ENCODE data around the gene TEDDM1.
"Not testable (repeated sequence)": the region's sequence is repeated elsewhere in the genome, so short reads cannot be mapped to it uniquely, and the experiment has no call there.

Gene TEDDM1

DNA sequence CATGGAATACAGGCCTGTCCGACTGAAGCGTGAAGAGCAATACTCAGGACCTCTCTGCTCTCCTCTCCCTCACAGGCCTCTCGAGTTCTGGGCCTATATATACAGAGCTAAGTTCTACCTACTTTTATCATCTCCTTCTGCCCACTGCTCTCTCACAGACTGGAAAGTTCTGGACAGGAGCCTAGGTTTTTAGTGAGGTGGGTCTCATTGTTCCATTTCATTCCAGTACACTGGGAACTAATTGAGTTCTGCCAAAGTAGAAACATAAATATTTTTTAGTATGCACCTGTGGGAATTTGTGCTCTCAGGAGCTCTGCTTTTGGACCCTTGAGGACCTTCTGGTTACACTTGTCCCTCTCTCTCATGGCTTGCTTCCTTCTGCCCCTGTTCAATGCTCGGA lies at the start of gene TEDDM1:
Gene TEDDM1, minus strand, starts transcription at position 101 of the 400 bp plus-strand sequence. CDS start 182 bp downstream, outside the sequence.
- DNase-seq = no peak

DNA sequence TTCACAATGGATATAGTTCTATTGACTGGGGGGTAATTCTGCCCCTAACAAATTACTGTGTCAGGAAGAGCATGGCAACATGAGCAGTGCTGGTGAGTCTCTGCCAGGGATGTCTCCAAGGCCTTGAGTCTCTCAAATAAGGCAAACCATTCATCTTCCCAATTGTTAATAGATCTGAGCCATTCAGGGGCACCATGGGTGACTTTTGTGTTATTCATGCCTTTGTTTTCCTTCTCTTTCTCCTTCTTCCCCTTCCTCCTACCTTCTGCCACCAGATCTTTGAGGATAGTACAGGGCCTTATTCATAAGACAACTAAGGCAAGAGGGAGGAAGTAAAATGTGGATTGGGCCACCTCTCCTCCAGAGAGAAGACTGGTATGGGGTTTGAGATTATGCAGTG lies 49.6 kb upstream of the TEDDM1 start, which contains the start of gene RGSL1:
Gene RGSL1, plus strand, starts transcription at position 60 of the 400 bp plus-strand sequence. Its CDS starts 20 bp downstream, at position 80.
- DNase-seq = no peak

GRCh38 chr1:182447660-182448059 lies 47.2 kb upstream of the TEDDM1 start:
- no peak for DNase-seq

GRCh38 chr1:182447124-182447523 lies 46.7 kb upstream of the TEDDM1 start:
- DNase-seq = not testable (repeated sequence)

GRCh38 chr1:182446033-182446669 lies 45.7 kb upstream of the TEDDM1 start:
- peak; percentile 49 for DNase-seq

DNA sequence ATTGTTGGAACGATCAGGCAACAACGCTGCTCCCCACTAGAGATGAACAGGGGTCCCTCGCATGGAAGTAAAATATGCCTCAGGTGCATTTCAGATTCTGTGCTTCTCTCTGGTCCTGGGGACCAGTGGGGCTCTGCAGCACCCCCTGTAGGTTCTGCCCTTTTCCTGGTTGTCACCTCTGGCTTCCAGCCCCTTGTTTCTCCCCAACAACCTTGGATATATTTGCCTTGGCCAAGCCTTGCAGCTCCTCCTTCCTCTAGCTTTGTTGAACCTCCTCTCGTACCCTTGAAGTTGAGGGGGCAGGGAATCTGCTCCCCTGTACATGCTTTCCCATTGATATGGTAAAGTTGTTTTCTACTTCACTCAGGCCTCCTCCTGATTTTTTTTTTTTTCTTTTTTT lies 44.0 kb upstream of the TEDDM1 start:
- DNase-seq = no peak

DNA sequence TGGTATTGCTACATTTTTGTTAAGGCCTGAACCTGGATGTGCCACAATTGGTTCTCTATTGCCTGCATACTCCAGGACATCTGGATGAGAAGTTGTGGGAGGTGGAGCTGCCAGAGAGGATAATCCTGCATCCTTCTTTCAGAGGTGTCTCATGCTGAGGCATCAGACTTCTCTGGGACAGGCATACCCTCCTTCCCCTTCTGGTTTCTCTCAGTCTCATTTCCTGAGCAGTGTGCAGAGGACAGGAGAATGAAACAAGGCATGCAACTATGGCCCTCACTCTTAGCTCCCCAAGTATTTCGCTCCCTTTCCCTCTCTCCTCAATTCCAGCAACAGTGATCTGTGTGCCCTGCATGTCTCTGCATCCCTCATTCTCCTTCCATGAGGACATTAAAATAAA lies 41.9 kb upstream of the TEDDM1 start:
- DNase-seq = no peak

DNA sequence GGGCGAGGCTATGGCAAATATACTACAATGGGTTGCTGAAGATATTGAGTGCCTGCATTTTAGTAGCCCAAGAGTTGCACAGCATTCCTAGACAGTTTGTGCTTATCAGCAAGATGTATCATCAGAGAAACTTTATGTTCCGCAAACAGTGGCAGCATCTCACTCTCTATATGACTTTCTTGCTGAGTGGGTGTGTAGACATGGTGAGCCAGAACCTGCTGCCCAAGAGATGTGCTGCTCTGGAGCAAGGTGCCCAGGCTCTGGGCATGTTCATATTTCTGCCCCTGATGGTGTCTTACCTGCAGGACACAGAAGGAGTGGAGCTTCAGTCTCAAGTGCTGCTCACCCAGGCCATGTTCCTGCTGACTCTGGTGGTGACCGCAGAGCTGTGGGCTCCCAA lies 41.3 kb upstream of the TEDDM1 start:
- DNase-seq = no peak

GRCh38 chr1:182438326-182438725 lies 37.9 kb upstream of the TEDDM1 start:
- no peak for DNase-seq

DNA sequence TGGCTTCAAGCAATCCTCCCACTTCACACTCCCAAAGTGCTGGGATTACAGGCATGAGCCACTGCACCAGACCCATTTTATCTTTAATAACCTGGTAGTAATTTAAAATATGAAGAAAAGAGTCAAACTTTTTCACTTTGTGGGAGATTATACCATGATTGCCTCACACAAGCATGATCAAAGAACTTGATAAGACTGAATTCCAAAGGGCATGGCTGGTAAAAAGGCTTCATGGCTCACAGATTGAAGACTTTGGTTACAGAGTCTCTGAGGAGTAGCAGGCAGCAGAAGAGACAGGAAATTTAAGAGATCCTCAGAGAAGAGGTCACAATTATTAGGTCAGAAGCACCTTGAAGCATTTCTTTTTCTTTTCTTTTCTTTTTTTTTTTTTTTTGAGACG lies 33.1 kb upstream of the TEDDM1 start:
- no peak for DNase-seq

GRCh38 chr1:182431278-182431677 lies 30.8 kb upstream of the TEDDM1 start:
- no peak for DNase-seq

DNA sequence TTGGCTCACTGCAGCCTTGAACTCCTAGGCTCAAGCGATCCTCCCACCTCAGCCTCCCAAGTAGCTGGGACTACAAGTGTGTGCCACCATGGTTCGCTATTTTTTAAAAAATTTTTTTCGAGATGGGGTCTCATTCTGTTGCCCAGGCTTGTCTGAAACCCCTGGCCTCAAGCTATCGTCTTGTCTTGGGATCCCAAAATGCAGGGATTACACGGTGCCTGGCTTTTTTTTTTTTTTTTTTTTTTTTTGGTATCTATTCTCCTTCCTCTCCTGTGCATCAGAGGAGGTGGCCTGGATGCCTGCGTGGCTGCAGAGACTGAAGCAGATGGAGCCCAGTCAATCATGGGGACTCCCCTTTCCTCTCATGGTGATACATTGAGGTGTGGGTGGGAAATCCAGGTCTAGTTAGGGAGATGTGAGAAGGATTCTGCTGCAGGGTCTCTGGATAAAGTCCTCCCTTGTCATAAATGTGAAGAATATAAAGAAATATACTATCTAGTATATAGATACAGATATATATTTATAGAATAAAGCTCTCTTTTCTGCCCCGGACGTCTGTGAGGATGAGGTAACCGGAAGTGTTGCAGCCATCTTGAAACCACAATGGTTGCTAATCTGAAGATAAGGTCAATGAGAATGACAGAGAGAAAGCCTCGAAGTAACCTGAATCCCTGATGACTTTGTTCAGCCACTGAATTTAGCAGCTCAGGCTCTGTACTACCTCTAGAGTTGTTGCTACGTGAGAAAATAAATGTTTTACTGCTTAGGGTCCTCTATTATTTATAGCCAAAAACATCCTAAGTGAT lies 30.0 kb upstream of the TEDDM1 start:
- peak; percentile 50 for DNase-seq

DNA sequence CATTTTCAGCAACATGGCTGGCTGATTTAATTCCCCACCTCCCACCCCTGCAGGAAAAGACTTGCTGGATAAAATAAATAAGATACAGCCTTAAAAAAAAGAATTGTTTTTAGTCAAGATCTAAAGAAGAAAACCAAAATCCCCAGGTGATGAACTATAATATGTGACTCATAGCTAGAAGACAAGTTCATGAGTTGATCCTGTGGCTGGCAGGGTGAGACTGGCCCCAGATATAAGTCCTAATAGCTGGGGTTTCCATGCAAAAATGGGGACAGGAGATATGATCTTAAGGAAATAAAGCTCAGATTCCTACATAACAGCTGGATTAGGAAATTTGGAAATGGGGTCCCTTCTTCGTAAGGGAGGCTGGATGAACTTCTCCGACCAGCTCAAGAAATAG lies 27.6 kb upstream of the TEDDM1 start:
- no peak for DNase-seq

- DNase-seq = no peak
Observed at GRCh38 chr1:182426442-182427430, 26.3 kb upstream of the TEDDM1 start.

- DNase-seq = no peak
Observed at GRCh38 chr1:182415789-182416188, 15.3 kb upstream of the TEDDM1 start.

- no peak for DNase-seq
Observed at GRCh38 chr1:182413969-182414368, 13.5 kb upstream of the TEDDM1 start.

DNA sequence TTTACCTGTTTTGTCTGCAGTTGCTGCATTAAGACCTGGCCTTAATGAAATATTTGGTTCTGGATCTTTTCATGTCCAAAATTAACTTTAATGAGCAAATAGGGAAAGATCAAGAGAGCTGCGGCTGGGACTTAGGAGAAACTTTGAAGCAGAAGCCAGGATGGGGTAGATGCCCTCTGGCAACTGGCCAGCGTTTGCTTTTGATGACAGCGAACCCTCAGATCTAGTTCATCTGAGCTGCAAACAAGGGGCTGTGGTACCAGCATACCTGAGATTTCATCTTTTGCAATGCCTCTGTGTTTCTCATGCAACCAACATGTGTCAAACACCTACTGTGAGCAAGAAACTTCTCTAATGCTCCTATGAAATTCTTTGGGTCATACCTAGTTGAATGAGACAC lies 13.0 kb upstream of the TEDDM1 start:
- DNase-seq = no peak

GRCh38 chr1:182410620-182411273 lies 10.3 kb upstream of the TEDDM1 start:
- DNase-seq = no peak

DNA sequence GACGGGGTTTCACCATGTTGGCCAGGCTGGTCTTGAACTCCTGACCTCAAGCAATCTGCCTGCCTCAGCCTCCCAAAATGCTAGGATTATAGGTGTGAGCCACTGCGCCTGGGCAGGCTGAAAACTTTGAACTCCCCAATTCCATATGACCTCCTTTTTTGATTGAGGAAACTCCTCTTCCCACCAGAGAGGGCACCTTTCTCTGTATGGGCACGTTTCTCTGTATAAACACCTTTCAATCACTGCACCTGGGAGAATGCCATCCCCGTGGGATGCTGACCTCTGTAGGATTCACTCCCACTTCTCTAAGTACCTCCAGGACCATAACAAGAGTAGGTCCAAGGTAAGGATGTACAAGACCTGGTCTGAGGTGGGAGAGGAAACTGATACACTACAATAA lies 9.7 kb upstream of the TEDDM1 start:
- DNase-seq = no peak

- no peak for DNase-seq
Observed at GRCh38 chr1:182408435-182409075, 8.1 kb upstream of the TEDDM1 start.

GRCh38 chr1:182407724-182408123 lies 7.3 kb upstream of the TEDDM1 start:
- DNase-seq = no peak

- no peak for DNase-seq
Observed at GRCh38 chr1:182406012-182406411, 5.5 kb upstream of the TEDDM1 start.

Measured in stimulated activated CD4-positive, alpha-beta T cell treated with anti-CD3 and anti-CD28 coated beads, Interleukin-15, amount 100 ng/mL, for 24 hours (primary cell).